ENCODE measurements around the gene CNTNAP3B.
A peak's percentile ranks its signal among the peaks of the same experiment; 100 is the strongest.
"Not testable (repeated sequence)": the region's sequence is repeated elsewhere in the genome, so short reads cannot be mapped to it uniquely, and the experiment has no call there.

- not testable (repeated sequence) for TF ChIP-seq POLR2AphosphoS5 (IDR thresholded peaks at IDR 0.05; ENCODE audit: insufficient read depth, low read depth, low read length); EZH2 (IDR thresholded peaks at IDR 0.05; ENCODE audit: borderline replicate concordance, low read depth, low read length, severe bottlenecking); POLR2A (IDR thresholded peaks at IDR 0.05; ENCODE audit: low read depth, low read length); MAX (IDR thresholded peaks at IDR 0.05; ENCODE audit: insufficient read depth, insufficient read length); GATA2 (IDR thresholded peaks at IDR 0.05; ENCODE audit: insufficient read depth, insufficient read length, low read depth, low read length); FOS (IDR thresholded peaks at IDR 0.05; ENCODE audit: borderline replicate concordance, insufficient read depth, low read length); JUN (IDR thresholded peaks at IDR 0.05; ENCODE audit: borderline replicate concordance, insufficient read depth, insufficient read length, low read depth)
- TF ChIP-seq CTCF (IDR thresholded peaks at IDR 0.05; ENCODE audit: extremely low read depth in 1 of 2, insufficient read depth in 1 of 2, low read depth in 1 of 2, low read length in 2 of 2), result peak; percentile 20 to 31
Measured at GRCh38 chr9:42160299-42160698, 31.1 kb upstream of the CNTNAP3B start.
